Measurements from ENCODE around the gene PI16. TPM values are rescaled to one million over a fixed set of nuclear protein-coding genes. Genes with fewer than 3 reads are reported as not detected.

The PI16 gene
- total and polyA plus RNA-seq, 2 experiments from 2014 or later = 0.50 TPM; not detected in 1

DNA sequence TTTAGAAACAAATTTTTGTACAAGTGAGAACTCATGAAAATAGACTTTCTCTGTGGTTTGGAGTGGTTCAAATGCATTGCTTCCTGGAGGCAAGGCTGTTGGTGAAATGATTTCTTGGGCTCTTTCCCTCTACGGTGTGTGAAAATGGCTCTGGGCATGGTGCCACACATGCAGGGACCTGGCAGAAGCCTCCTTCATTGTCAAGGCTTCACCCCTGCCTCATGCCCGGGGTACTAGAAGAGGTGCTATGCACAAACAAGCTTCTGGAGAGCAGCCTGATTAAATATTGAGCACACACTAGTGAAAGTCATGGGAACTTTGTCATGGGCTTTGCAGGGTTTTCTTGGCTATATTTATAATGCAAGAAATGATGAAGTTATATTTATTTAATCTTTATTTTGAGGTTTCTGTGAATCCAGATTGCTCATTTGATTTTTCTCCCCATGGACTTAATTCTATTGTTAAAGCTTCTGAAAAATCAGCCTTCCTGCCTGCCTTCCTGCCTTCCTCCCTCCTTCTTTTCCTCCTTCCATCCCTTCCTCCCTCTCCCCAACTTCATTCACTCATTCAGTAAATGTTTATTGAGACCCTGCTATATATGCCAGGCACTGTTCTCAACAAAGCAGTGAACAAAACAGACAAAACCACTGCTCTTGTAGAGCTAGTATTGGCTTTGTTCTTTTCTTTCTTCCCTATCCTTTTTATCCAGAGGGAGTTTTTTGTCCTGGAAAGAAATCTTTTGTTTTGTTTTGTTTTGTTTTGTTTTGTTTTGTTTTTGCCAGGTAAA, 47.8 kb upstream of the PI16 start:
- DNase-seq (ENCODE audit: low spot score) = no peak
- H3K4me2 ChIP-seq = no peak overlapping the region
- H3K4me3 ChIP-seq = no peak overlapping the region
- Mint-ChIP-seq H3K36me3 (ENCODE audit: low read depth) (no peaks in the 10 kb centered on the region), H3K4me3 (no peak overlapping the region), H3K4me1 (no peaks in the 10 kb centered on the region; the same call in 2 of the 3 replicates), H3K27me3 (ENCODE audit: insufficient read depth, low read depth, poor library complexity) (no peaks in the 10 kb centered on the region), H3K9me3 (no peaks in the 10 kb centered on the region), H3K27ac (no peak overlapping the region)
- TF ChIP-seq, protein P1, sequence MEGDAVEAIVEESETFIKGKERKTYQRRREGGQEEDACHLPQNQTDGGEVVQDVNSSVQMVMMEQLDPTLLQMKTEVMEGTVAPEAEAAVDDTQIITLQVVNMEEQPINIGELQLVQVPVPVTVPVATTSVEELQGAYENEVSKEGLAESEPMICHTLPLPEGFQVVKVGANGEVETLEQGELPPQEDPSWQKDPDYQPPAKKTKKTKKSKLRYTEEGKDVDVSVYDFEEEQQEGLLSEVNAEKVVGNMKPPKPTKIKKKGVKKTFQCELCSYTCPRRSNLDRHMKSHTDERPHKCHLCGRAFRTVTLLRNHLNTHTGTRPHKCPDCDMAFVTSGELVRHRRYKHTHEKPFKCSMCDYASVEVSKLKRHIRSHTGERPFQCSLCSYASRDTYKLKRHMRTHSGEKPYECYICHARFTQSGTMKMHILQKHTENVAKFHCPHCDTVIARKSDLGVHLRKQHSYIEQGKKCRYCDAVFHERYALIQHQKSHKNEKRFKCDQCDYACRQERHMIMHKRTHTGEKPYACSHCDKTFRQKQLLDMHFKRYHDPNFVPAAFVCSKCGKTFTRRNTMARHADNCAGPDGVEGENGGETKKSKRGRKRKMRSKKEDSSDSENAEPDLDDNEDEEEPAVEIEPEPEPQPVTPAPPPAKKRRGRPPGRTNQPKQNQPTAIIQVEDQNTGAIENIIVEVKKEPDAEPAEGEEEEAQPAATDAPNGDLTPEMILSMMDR (conservative IDR thresholded peaks at IDR 0.05; ENCODE audit: low read depth in 2 of 2) = no peak
- TF ChIP-seq STAT1 (IDR thresholded peaks at IDR 0.05; ENCODE audit: unreplicated experiment) = no peak
- TF ChIP-seq ZNF331 (CRISPR knock-in tag; IDR thresholded peaks at IDR 0.05; ENCODE audit: low read depth) = no peak
- no peak for TF ChIP-seq REST (IDR thresholded peaks at IDR 0.05; ENCODE audit: unreplicated experiment)
- TF ChIP-seq EZH2phosphoT487 (IDR thresholded peaks at IDR 0.05; ENCODE audit: unreplicated experiment) = no peak
- TF ChIP-seq CREB1 (CRISPR knock-in tag; IDR thresholded peaks at IDR 0.05; ENCODE audit: low read depth) = no peak
- TF ChIP-seq POLR2AphosphoS5 (IDR thresholded peaks at IDR 0.05; ENCODE audit: low read depth) = no peak
- H3K4me1 ChIP-seq (ENCODE audit: insufficient read depth) = no peaks in the 10 kb centered on the region
- H3K27me3 ChIP-seq (ENCODE audit: insufficient read depth) = no peaks in the 10 kb centered on the region
- no peak overlapping the region for H2AFZ ChIP-seq
- no peaks in the 10 kb centered on the region for H4K20me1 ChIP-seq (replicated peaks; ENCODE audit: insufficient read depth)
- no peaks in the 10 kb centered on the region for H3K9me2 ChIP-seq (ENCODE audit: insufficient read depth)
- no peaks in the 10 kb centered on the region for H3F3A ChIP-seq (replicated peaks; ENCODE audit: low read depth)
- no peak overlapping the region for H3K27ac ChIP-seq (ENCODE audit: low read depth)
- ATAC-seq = no peak
- H3K36me3 ChIP-seq (ENCODE audit: insufficient read depth) = no peaks in the 10 kb centered on the region; the same call in 1 of the 2 replicates
- H3K79me2 ChIP-seq (replicated peaks; ENCODE audit: insufficient read depth) = no peaks in the 10 kb centered on the region

DNA sequence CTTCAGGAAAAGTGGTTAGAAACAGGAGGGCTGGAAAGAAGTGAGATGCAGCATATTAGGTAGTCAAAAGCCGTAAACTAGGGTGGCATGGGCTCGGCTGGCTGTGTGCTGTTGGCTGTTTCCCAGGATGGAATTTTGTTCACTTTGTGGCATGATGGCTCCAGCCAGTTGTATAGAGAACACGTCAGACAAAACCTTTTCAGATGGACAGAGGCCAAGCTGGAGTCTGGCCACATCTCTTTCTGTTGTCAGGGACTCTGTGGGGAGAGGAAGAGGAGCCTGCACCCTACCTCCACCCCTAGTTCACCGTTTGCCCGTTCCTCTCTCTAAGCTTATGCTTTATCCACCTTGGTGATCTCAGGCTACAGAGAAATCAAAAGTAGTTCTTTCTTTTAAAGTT, 46.8 kb upstream of the PI16 start:
- Histone ChIP-seq H4K20me1 (replicated peaks; ENCODE audit: insufficient read depth) (no peaks in the 10 kb centered on the region), H3K4me2 (no peak overlapping the region), H3K36me3 (ENCODE audit: insufficient read depth) (no peaks in the 10 kb centered on the region; the same call in 1 of the 2 replicates), H2AFZ (no peak overlapping the region), H3K27me3 (ENCODE audit: insufficient read depth) (no peaks in the 10 kb centered on the region), H3F3A (replicated peaks; ENCODE audit: low read depth) (no peaks in the 10 kb centered on the region), H3K27ac (ENCODE audit: low read depth) (no peak overlapping the region), H3K79me2 (replicated peaks; ENCODE audit: insufficient read depth) (no peaks in the 10 kb centered on the region), H3K9me2 (ENCODE audit: insufficient read depth) (no peaks in the 10 kb centered on the region), H3K4me3 (no peak overlapping the region), H3K4me1 (ENCODE audit: insufficient read depth) (no peaks in the 10 kb centered on the region)
- DNase-seq (ENCODE audit: low spot score) (no peak), ATAC-seq (peak; percentile 44; the same call in 2 of the 3 replicates)
- no peaks in the 10 kb centered on the region; the same call in 2 of the 3 replicates for H3K4me1 Mint-ChIP-seq
- no peak overlapping the region for H3K27ac Mint-ChIP-seq
- no peaks in the 10 kb centered on the region for H3K36me3 Mint-ChIP-seq (ENCODE audit: low read depth)
- H3K27me3 Mint-ChIP-seq (ENCODE audit: insufficient read depth, low read depth, poor library complexity) = no peaks in the 10 kb centered on the region
- H3K9me3 Mint-ChIP-seq = no peaks in the 10 kb centered on the region
- H3K4me3 Mint-ChIP-seq = no peak overlapping the region
- TF ChIP-seq, protein P1 (conservative IDR thresholded peaks at IDR 0.05; ENCODE audit: low read depth in 2 of 2) = no peak
- TF ChIP-seq STAT1 (IDR thresholded peaks at IDR 0.05; ENCODE audit: unreplicated experiment) (no peak), EZH2 (IDR thresholded peaks at IDR 0.05; ENCODE audit: low read depth, unreplicated experiment) (no peak), CREB1 (CRISPR knock-in tag; IDR thresholded peaks at IDR 0.05; ENCODE audit: low read depth) (no peak), EZH2phosphoT487 (IDR thresholded peaks at IDR 0.05; ENCODE audit: unreplicated experiment) (no peak)

All from GM23338 (cell line).